ENCODE results near the gene NALCN.

Gene NALCN

DNA sequence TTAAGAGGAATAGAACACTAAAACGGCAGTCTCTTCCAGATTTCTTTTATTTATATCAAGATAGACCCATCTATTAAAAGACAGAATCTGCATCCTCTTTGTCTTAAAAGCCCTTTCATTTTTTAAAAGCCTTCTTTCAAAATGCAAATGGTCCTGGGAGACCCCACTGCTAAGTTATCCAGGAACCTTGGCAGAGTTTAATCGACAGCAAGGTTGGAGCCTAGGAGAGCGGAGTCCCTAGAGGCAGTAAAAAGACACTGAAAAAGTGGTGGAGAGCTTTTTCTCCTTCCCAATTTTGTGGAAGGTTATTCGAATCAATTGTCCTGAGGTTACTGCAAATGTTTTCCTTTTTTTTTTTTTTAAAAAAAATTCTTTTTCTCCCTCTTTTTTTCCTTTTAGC is 294.7 kb downstream of the NALCN start:
- H3K4me3 ChIP-seq (ENCODE audit: low read depth, low read length) = no peak overlapping the region
- DNase-seq (ENCODE audit: low read depth, low spot score) = no peak
- in situ Hi-C loops (cut with HindIII; ENCODE audit: low sequenced_read_pairs) = no loop called here
- no peak for TF ChIP-seq CTCF (IDR thresholded peaks at IDR 0.05; ENCODE audit: low read depth, low read length)

- in situ Hi-C loops (cut with HindIII; ENCODE audit: low sequenced_read_pairs) = no loop called here
- TF ChIP-seq CTCF (IDR thresholded peaks at IDR 0.05; ENCODE audit: low read depth, low read length) = no peak
- DNase-seq (ENCODE audit: low read depth, low spot score) = no peak
- H3K4me3 ChIP-seq (ENCODE audit: low read depth, low read length) = no peak overlapping the region
Measured at GRCh38 chr13:101120007-101120406, 296.3 kb downstream of the NALCN start.

- in situ Hi-C loops (cut with HindIII; ENCODE audit: low sequenced_read_pairs) = no loop called here
- no peak overlapping the region for H3K4me3 ChIP-seq (ENCODE audit: low read depth, low read length)
- no peak for TF ChIP-seq CTCF (IDR thresholded peaks at IDR 0.05; ENCODE audit: low read depth, low read length)
- no peak for DNase-seq (ENCODE audit: low read depth, low spot score)
Measured at GRCh38 chr13:101116826-101117225, 299.5 kb downstream of the NALCN start.

DNA sequence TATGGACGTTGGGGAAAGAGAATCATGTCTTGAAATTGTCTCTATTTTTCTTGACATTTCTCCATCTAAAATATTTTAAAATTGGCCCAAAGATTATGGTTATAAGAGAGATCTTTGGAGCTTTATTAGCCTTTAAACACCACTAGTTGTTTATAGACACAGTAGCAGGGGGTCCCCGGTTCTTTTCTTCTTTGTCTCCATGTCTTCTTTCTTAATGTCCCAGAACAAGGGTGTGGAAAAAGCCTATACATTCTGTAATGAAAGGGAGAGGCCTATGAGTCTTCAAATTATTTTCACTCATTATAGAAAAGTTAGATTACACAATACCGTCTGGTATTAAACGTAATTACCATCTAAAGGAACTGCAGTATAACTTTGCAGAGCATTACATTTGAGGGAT is 300.0 kb downstream of the NALCN start:
- TF ChIP-seq CTCF (IDR thresholded peaks at IDR 0.05; ENCODE audit: low read depth, low read length) = no peak
- DNase-seq (ENCODE audit: low read depth, low spot score) = no peak
- H3K4me3 ChIP-seq (ENCODE audit: low read depth, low read length) = no peak overlapping the region
- in situ Hi-C loops (cut with HindIII; ENCODE audit: low sequenced_read_pairs) = no loop called here

- H3K4me3 ChIP-seq (ENCODE audit: low read depth, low read length) = no peak overlapping the region
- in situ Hi-C loops (cut with HindIII; ENCODE audit: low sequenced_read_pairs) = no loop called here
- DNase-seq (ENCODE audit: low read depth, low spot score) = peak; percentile 70
- TF ChIP-seq CTCF (IDR thresholded peaks at IDR 0.05; ENCODE audit: low read depth, low read length) = peak; percentile 47
Measured at GRCh38 chr13:101115762-101116171, 300.5 kb downstream of the NALCN start.

DNA sequence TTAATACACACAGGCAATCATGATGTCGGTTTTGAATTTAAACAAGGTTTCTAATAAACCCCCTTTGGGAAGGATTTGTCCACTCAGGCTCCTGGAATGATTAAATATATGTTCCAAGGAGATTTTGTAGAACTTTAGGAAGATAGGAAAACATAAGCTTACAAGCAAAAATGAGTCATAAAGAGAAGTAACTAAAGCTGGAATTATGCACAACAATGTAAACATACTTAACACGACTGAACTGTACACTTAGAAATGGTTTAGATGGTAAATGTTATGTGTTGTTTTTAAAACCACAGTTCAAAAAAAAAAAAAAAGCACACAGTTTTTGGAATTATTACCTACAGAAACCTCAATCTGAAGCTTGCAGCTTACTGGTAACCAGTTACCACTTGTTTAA is 304.4 kb downstream of the NALCN start:
- TF ChIP-seq CTCF (IDR thresholded peaks at IDR 0.05; ENCODE audit: low read depth, low read length) = no peak

DNA sequence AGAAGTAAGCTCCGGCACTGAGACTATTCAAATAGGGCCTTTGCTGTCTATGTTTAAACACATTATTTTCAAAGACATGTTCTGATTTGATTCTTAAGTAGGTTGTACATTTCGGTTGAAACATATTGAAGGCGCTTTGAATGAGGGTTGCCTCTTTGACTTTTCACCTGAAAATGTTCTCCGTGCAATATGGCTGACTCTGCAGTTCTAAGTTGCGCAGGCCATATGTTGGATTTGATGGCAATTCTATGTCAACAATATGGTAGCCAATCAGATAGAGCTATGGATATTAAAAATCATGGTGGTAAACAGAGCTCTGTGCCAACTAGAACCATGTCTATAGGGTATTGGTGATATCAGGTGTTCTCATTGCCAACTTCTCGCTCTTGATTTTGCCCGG is 307.3 kb downstream of the NALCN start:
- DNase-seq (ENCODE audit: low read depth, low spot score) = no peak
- in situ Hi-C loops (cut with HindIII; ENCODE audit: low sequenced_read_pairs) = no loop called here
- H3K4me3 ChIP-seq (ENCODE audit: low read depth, low read length) = no peak overlapping the region
- no peak for TF ChIP-seq CTCF (IDR thresholded peaks at IDR 0.05; ENCODE audit: low read depth, low read length)

More for the DNA sequence above, 304.4 kb downstream of the NALCN start:
- in situ Hi-C loops (cut with HindIII; ENCODE audit: low sequenced_read_pairs) = no loop called here
- DNase-seq (ENCODE audit: low read depth, low spot score) = peak; percentile 4
- no peak overlapping the region for H3K4me3 ChIP-seq (ENCODE audit: low read depth, low read length)
